BLaER1 treated with 17β-estradiol and CSF1 and Interleukin-3, amounts not matched to agents 10 nM and 100 nM (cell line): Measurements from ENCODE around the gene UTP20.
"Not testable (repeated sequence)": the region's sequence is repeated elsewhere in the genome, so short reads cannot be mapped to it uniquely, and the experiment has no call there.

ENCODE experiments used
- H3K27ac ChIP-seq, 11 experiments: shearing (Covaris generic); formaldehyde crosslinking; 2 replicates each; pipeline ENCODE4 v1.8.1; 2022
- H3K27me3 ChIP-seq, 11 experiments: shearing (Covaris generic); formaldehyde crosslinking; 2 replicates each; pipeline ENCODE4 v1.8.1; 2022
- H3K36me3 ChIP-seq, 11 experiments: shearing (Covaris generic); formaldehyde crosslinking; 2 replicates each; pipeline ENCODE4 v1.8.1; 2022
- H3K4me1 ChIP-seq, 10 experiments: shearing (Covaris generic); formaldehyde crosslinking; 2 replicates each; pipeline ENCODE4 v1.8.1; 2022
- H3K4me2 ChIP-seq, 11 experiments: shearing (Covaris generic); formaldehyde crosslinking; 2 replicates each; pipeline ENCODE4 v1.8.1; 2022
- H3K4me3 ChIP-seq, 10 experiments: shearing (Covaris generic); formaldehyde crosslinking; 2 replicates each; pipeline ENCODE4 v1.8.1; 2022
- H3K9ac ChIP-seq, 11 experiments: shearing (Covaris generic); formaldehyde crosslinking; 2 replicates each; pipeline ENCODE4 v1.8.1; 2022
- H3K9me3 ChIP-seq, 11 experiments: shearing (Covaris generic); formaldehyde crosslinking; replicated peaks in 1 of 11; 2 replicates each; pipeline ENCODE4 v1.8.1; 2022
- H4K20me1 ChIP-seq, 11 experiments: shearing (Covaris generic); formaldehyde crosslinking; 2 replicates each; pipeline ENCODE4 v1.8.1; 2022
- Cebpa-rat ChIP-seq, 11 experiments: shearing (Covaris generic); IDR thresholded peaks; 2 replicates each; pipeline ENCODE4 v1.8.1; 2022

Gene UTP20

GRCh38 chr12:101336437-101336836, 56.5 kb downstream of the UTP20 start:
- H3K9me3 ChIP-seq, result no peaks in the 10 kb centered on the region
- H3K36me3 ChIP-seq, result peaks cover 35 to 100% (median 87%) of the 10 kb centered on the region in 11 experiments; a peak in 21 of 22 replicates
- no peaks in the 10 kb centered on the region for H3K4me1 ChIP-seq
- H3K4me2 ChIP-seq, result no peak overlapping the region
- H4K20me1 ChIP-seq, result no peaks in the 10 kb centered on the region
- H3K27me3 ChIP-seq, result no peaks in the 10 kb centered on the region
- H3K4me3 ChIP-seq, result no peak overlapping the region
- no peak for TF ChIP-seq Cebpa-rat (IDR thresholded peaks at IDR 0.05)
- no peak overlapping the region for H3K27ac ChIP-seq
- H3K9ac ChIP-seq, result no peak overlapping the region

GRCh38 chr12:101338087-101338486, 58.2 kb downstream of the UTP20 start:
- peaks cover 28 to 100% (median 90%) of the 10 kb centered on the region in 11 experiments; a peak in 21 of 22 replicates for H3K36me3 ChIP-seq
- no peak overlapping the region for H3K9ac ChIP-seq
- H3K4me2 ChIP-seq, result no peak overlapping the region
- H3K27me3 ChIP-seq, result no peaks in the 10 kb centered on the region
- no peak for TF ChIP-seq Cebpa-rat (IDR thresholded peaks at IDR 0.05)
- H3K27ac ChIP-seq, result no peak overlapping the region
- H3K4me3 ChIP-seq, result no peak overlapping the region
- H3K9me3 ChIP-seq, result no peaks in the 10 kb centered on the region
- H4K20me1 ChIP-seq, result no peaks in the 10 kb centered on the region
- H3K4me1 ChIP-seq, result no peaks in the 10 kb centered on the region

GRCh38 chr12:101343893-101344292, 64.0 kb downstream of the UTP20 start:
- H3K27me3 ChIP-seq, result no peaks in the 10 kb centered on the region
- peaks cover 55 to 100% (median 97%) of the 10 kb centered on the region in 11 experiments for H3K36me3 ChIP-seq
- no peaks in the 10 kb centered on the region for H4K20me1 ChIP-seq

GRCh38 chr12:101351682-101352081, 71.8 kb downstream of the UTP20 start:
- Histone ChIP-seq H4K20me1 (no peaks in the 10 kb centered on the region), H3K4me2 (no peak overlapping the region), H3K27ac (no peak overlapping the region), H3K4me1 (peaks cover 0 to 7% (median 0%) of the 10 kb centered on the region in 10 experiments; a peak in 4 of 20 replicates), H3K36me3 (peaks cover 64 to 96% (median 90%) of the 10 kb centered on the region in 11 experiments), H3K4me3 (no peak overlapping the region), H3K27me3 (no peaks in the 10 kb centered on the region), H3K9ac (no peak overlapping the region), H3K9me3 (peaks cover 11 to 19% (median 14%) of the 10 kb centered on the region in 11 experiments; a peak in 21 of 22 replicates)
- no peak for TF ChIP-seq Cebpa-rat (IDR thresholded peaks at IDR 0.05)

More at GRCh38 chr12:101343893-101344292, 64.0 kb downstream of the UTP20 start:
- Histone ChIP-seq H3K9me3 (peaks cover 3 to 10% (median 5%) of the 10 kb centered on the region in 11 experiments; a peak in 18 of 22 replicates), H3K9ac (no peak overlapping the region), H3K4me3 (no peak overlapping the region), H3K4me2 (no peak overlapping the region), H3K27ac (no peak overlapping the region), H3K4me1 (no peaks in the 10 kb centered on the region)
- TF ChIP-seq Cebpa-rat (IDR thresholded peaks at IDR 0.05), result peak in 3 of 11 experiments; percentile 15 to 60 (median 20); a peak in 2 of 22 replicates

GRCh38 chr12:101356794-101357193, 76.9 kb downstream of the UTP20 start:
- Histone ChIP-seq H3K27ac (no peak overlapping the region), H3K36me3 (peaks cover 51 to 96% (median 90%) of the 10 kb centered on the region in 11 experiments)

GRCh38 chr12:101361455-101361854, 81.5 kb downstream of the UTP20 start:
- Histone ChIP-seq H3K4me3 (no peak overlapping the region), H3K9me3 (no peaks in the 10 kb centered on the region), H4K20me1 (no peaks in the 10 kb centered on the region), H3K9ac (no peak overlapping the region), H3K27me3 (no peaks in the 10 kb centered on the region), H3K27ac (no peak overlapping the region), H3K36me3 (peaks cover 65 to 100% (median 98%) of the 10 kb centered on the region in 11 experiments), H3K4me1 (peaks cover 0 to 7% (median 0%) of the 10 kb centered on the region in 10 experiments; a peak in 4 of 20 replicates), H3K4me2 (no peak overlapping the region)
- no peak for TF ChIP-seq Cebpa-rat (IDR thresholded peaks at IDR 0.05)

More at GRCh38 chr12:101356794-101357193, 76.9 kb downstream of the UTP20 start:
- H3K9ac ChIP-seq, result no peak overlapping the region
- H3K27me3 ChIP-seq, result no peaks in the 10 kb centered on the region
- no peak for TF ChIP-seq Cebpa-rat (IDR thresholded peaks at IDR 0.05)
- H3K4me3 ChIP-seq, result no peak overlapping the region
- peaks cover 0 to 10% (median 0%) of the 10 kb centered on the region in 10 experiments; a peak in 4 of 20 replicates for H3K4me1 ChIP-seq
- H3K4me2 ChIP-seq, result 0 out of 22 replicates have a peak overlapping the region, but pooled peaks of 1 of the 11 experiments have one; percentile 18
- no peaks in the 10 kb centered on the region for H4K20me1 ChIP-seq
- no peaks in the 10 kb centered on the region for H3K9me3 ChIP-seq

- Histone ChIP-seq H3K4me1 (no peaks in the 10 kb centered on the region), H3K4me3 (no peak overlapping the region), H3K27me3 (no peaks in the 10 kb centered on the region), H3K4me2 (no peak overlapping the region), H3K9me3 (no peaks in the 10 kb centered on the region), H3K36me3 (peaks cover 81 to 100% (median 98%) of the 10 kb centered on the region in 11 experiments), H4K20me1 (0 out of 22 replicates have a peak, but pooled peaks cover 0 to 4% (median 0%) of the 10 kb centered on the region in 11 experiments), H3K27ac (no peak overlapping the region), H3K9ac (no peak overlapping the region)
- TF ChIP-seq Cebpa-rat (IDR thresholded peaks at IDR 0.05), result no peak
These were observed 88.1 kb downstream of the UTP20 start for GRCh38 chr12:101368016-101368415.

- Histone ChIP-seq H3K9ac (no peak overlapping the region), H3K4me3 (no peak overlapping the region), H3K4me1 (no peaks in the 10 kb centered on the region), H3K27ac (no peak overlapping the region), H3K9me3 (no peaks in the 10 kb centered on the region), H3K4me2 (no peak overlapping the region), H3K36me3 (peaks cover 68 to 100% (median 94%) of the 10 kb centered on the region in 11 experiments), H3K27me3 (no peaks in the 10 kb centered on the region), H4K20me1 (0 out of 22 replicates have a peak, but pooled peaks cover 0 to 4% (median 0%) of the 10 kb centered on the region in 11 experiments)
- TF ChIP-seq Cebpa-rat (IDR thresholded peaks at IDR 0.05), result no peak
These were observed 92.5 kb downstream of the UTP20 start for GRCh38 chr12:101372431-101372830.

- H3K9me3 ChIP-seq, result no peaks in the 10 kb centered on the region
- no peaks in the 10 kb centered on the region for H3K27me3 ChIP-seq
- H3K9ac ChIP-seq, result no peak overlapping the region
- H3K4me1 ChIP-seq, result no peaks in the 10 kb centered on the region
- no peak overlapping the region for H3K4me2 ChIP-seq
- no peak for TF ChIP-seq Cebpa-rat (IDR thresholded peaks at IDR 0.05)
- H3K4me3 ChIP-seq, result no peak overlapping the region
- peaks cover 69 to 100% (median 94%) of the 10 kb centered on the region in 11 experiments for H3K36me3 ChIP-seq
- no peak overlapping the region for H3K27ac ChIP-seq
- no peaks in the 10 kb centered on the region for H4K20me1 ChIP-seq
These were observed 95.7 kb downstream of the UTP20 start for GRCh38 chr12:101375573-101375972.

- no peak overlapping the region for H3K27ac ChIP-seq
- H3K4me2 ChIP-seq, result no peak overlapping the region
- 0 out of 22 replicates have a peak, but pooled peaks cover 0 to 5% (median 0%) of the 10 kb centered on the region in 11 experiments for H4K20me1 ChIP-seq
- no peak for TF ChIP-seq Cebpa-rat (IDR thresholded peaks at IDR 0.05)
- no peak overlapping the region for H3K9ac ChIP-seq
- H3K4me1 ChIP-seq, result no peaks in the 10 kb centered on the region
- no peaks in the 10 kb centered on the region for H3K27me3 ChIP-seq
- no peak overlapping the region for H3K4me3 ChIP-seq
- peaks cover 75 to 100% (median 98%) of the 10 kb centered on the region in 11 experiments for H3K36me3 ChIP-seq
- no peaks in the 10 kb centered on the region for H3K9me3 ChIP-seq
These were observed 99.2 kb downstream of the UTP20 start for GRCh38 chr12:101379149-101379548.

GRCh38 chr12:101391181-101391580, 111.3 kb downstream of the UTP20 start:
- not testable (repeated sequence) for H3K27me3 ChIP-seq

More at GRCh38 chr12:101391181-101391580, 111.3 kb downstream of the UTP20 start:
- not testable (repeated sequence) for H3K9ac ChIP-seq, H3K4me3 ChIP-seq, H3K4me2 ChIP-seq, H3K4me1 ChIP-seq, H3K27ac ChIP-seq, H4K20me1 ChIP-seq
- H3K9me3 ChIP-seq, result peaks cover 0 to 10% (median 8%) of the 10 kb centered on the region in 11 experiments; a peak in 14 of 22 replicates
- peaks cover 52 to 66% (median 62%) of the 10 kb centered on the region in 11 experiments for H3K36me3 ChIP-seq
